HepG2 (cell line): ENCODE data around the gene CD72. TPM values are rescaled to one million over a fixed set of nuclear protein-coding genes. Genes with fewer than 3 reads are reported as not detected.

Source experiments
- ATF7-NPFF ChIP-seq: sonication (generic); formaldehyde crosslinking; IDR thresholded peaks from 2 replicates; pipeline ENCODE4 v1.8.1; 2023; ENCODE audit warnings: mild to moderate bottlenecking, low read depth, missing genetic modification reagents, moderate library complexity
- BCL6 ChIP-seq: IDR thresholded peaks from 2 replicates; pipeline ENCODE4 v1.6.1; 2016; ENCODE audit warnings: missing genetic modification reagents, missing compliant biosample characterization
- CBX1 ChIP-seq: IDR thresholded peaks from one replicate; pipeline ENCODE4 v1.6.1; 2016; ENCODE audit warnings: antibody characterized with exemption, low read depth
- DNMT3B ChIP-seq: conservative IDR thresholded peaks from 2 replicates; pipeline ENCODE4 v1.6.1; 2016; ENCODE audit warnings: missing biosample characterization, control low read depth
- DPF2 ChIP-seq: sonication (generic); formaldehyde crosslinking; IDR thresholded peaks from 2 replicates; pipeline ENCODE4 v1.4.0; 2020; ENCODE audit warnings: mild to moderate bottlenecking, low read depth, missing genetic modification reagents, borderline replicate concordance
- HNRNPK ChIP-seq: fragments of 200-400 bp; formaldehyde crosslinking; IDR thresholded peaks from 2 replicates; pipeline ENCODE4 v1.6.1; 2018; ENCODE audit warnings: low read length, low read depth, moderate library complexity, mild to moderate bottlenecking; ENCODE audit not compliant: poor library complexity, severe bottlenecking
- POLR2A ChIP-seq, 2 experiments: IDR thresholded peaks; 2 replicates each; pipeline ENCODE4 v1.6.1; 2011; ENCODE audit warnings: low read depth in 2 of 2, low read length in 2 of 2, mild to moderate bottlenecking in 1 of 2, moderate library complexity in 1 of 2; ENCODE audit not compliant: insufficient read depth in 1 of 2
- POLR2G ChIP-seq: fragments of 200-400 bp; formaldehyde crosslinking; IDR thresholded peaks from 2 replicates; pipeline ENCODE4 v1.6.1; 2018; ENCODE audit warnings: mild to moderate bottlenecking, low read depth, low read length, moderate library complexity
- SALL2 ChIP-seq: sonication (generic); formaldehyde crosslinking; IDR thresholded peaks from 2 replicates; pipeline ENCODE4 v1.8.1; 2023; ENCODE audit warnings: mild to moderate bottlenecking, missing genetic modification reagents, inconsistent platforms
- SOX6 ChIP-seq, 2 experiments: fragments of 450-650 bp in 1 of 2; sonication (generic) in 1 of 2; formaldehyde crosslinking in 1 of 2; IDR thresholded peaks; 2 replicates each; pipeline versions ENCODE4 v1.4.0 to v1.6.1; 2017 to 2020; ENCODE audit warnings: antibody characterized with exemption in 1 of 2, mild to moderate bottlenecking in 1 of 2, missing genetic modification reagents in 1 of 2
- SRSF9 ChIP-seq: fragments of 200-400 bp; formaldehyde crosslinking; IDR thresholded peaks from 2 replicates; pipeline ENCODE4 v1.6.1; 2018; ENCODE audit warnings: borderline replicate concordance, mild to moderate bottlenecking, low read depth, low read length; ENCODE audit not compliant: insufficient read depth, poor library complexity, severe bottlenecking
- STAG1 ChIP-seq: sonication (generic); formaldehyde crosslinking; IDR thresholded peaks from 2 replicates; pipeline ENCODE4 v1.4.0; 2020; ENCODE audit warnings: missing genetic modification reagents
- ZBTB20 ChIP-seq: sonication (generic); formaldehyde crosslinking; IDR thresholded peaks from 2 replicates; pipeline ENCODE4 v1.8.1; 2023; ENCODE audit warnings: missing genetic modification reagents, low read depth, mild to moderate bottlenecking, borderline replicate concordance
- ZBTB38 ChIP-seq: sonication (generic); formaldehyde crosslinking; IDR thresholded peaks from 2 replicates; pipeline ENCODE4 v1.5.1; 2020; ENCODE audit warnings: mild to moderate bottlenecking, missing genetic modification reagents
- ZFP1 ChIP-seq: IDR thresholded peaks from 2 replicates; pipeline ENCODE4 v1.6.1; 2016
- ZMYM3 ChIP-seq: sonication (generic); formaldehyde crosslinking; IDR thresholded peaks from 2 replicates; pipeline ENCODE4 v1.5.1; 2020; ENCODE audit warnings: mild to moderate bottlenecking, missing genetic modification reagents
- ZNF251 ChIP-seq: sonication (generic); formaldehyde crosslinking; IDR thresholded peaks from 2 replicates; pipeline ENCODE4 v1.9.0; 2021; ENCODE audit warnings: mild to moderate bottlenecking, missing genetic modification reagents
- ZNF296 ChIP-seq: sonication (generic); formaldehyde crosslinking; conservative IDR thresholded peaks from 2 replicates; pipeline ENCODE4 v1.5.0; 2020; ENCODE audit warnings: mild to moderate bottlenecking, missing genetic modification reagents
- ZNF350 ChIP-seq: sonication (generic); formaldehyde crosslinking; IDR thresholded peaks from 2 replicates; pipeline ENCODE4 v1.4.0; 2020; ENCODE audit warnings: mild to moderate bottlenecking, low read depth, missing genetic modification reagents, borderline replicate concordance
- ZNF605 ChIP-seq: sonication (generic); formaldehyde crosslinking; IDR thresholded peaks from 2 replicates; pipeline ENCODE4 v1.8.0; 2022; ENCODE audit warnings: mild to moderate bottlenecking, missing genetic modification reagents
- polyA plus RNA-seq, 8 experiments: library from polyadenylated mRNA; depleted of rRNA in 3 of 8; stranded (reverse) in 7 of 8; unstranded in 1 of 8; fragments of >200 nt; fragmentation: Illumina TruSeq in 4 of 8; extraction: Trizol in 4 of 8; gene quantifications; 2 replicates each; pipeline versions ENCODE4 v1.2.1 to v1.2.3, GENCODE V29; 2011 to 2016; ENCODE audit warnings: low read depth in 4 of 8, missing spikeins in 1 of 8, mixed read lengths in 1 of 8; ENCODE audit not compliant: insufficient read depth in 1 of 8
- total RNA-seq, 5 experiments: library from RNA; depleted of rRNA; stranded (reverse); fragments of >200 nt; fragmentation: Illumina TruSeq; extraction: Trizol; gene quantifications; 2 replicates each; pipeline ENCODE4 v1.2.3, GENCODE V29; 2016; ENCODE audit warnings: low read depth in 1 of 5
- TF ChIP-seq, protein P1 (sequence below): IDR thresholded peaks from 2 replicates; pipeline ENCODE4 v1.6.1; 2018; ENCODE audit warnings: missing genetic modification reagents, mild to moderate bottlenecking, missing compliant biosample characterization
- TF ChIP-seq, protein P2 (sequence below): sonication (generic); formaldehyde crosslinking; IDR thresholded peaks from 2 replicates; pipeline ENCODE4 v1.5.0; 2020; ENCODE audit warnings: mild to moderate bottlenecking, missing genetic modification reagents
- TF ChIP-seq, protein P3 (sequence below): sonication (generic); formaldehyde crosslinking; IDR thresholded peaks from 2 replicates; pipeline ENCODE4 v1.5.0; 2020; ENCODE audit warnings: missing genetic modification reagents
- TF ChIP-seq, protein P4 (sequence below): sonication (generic); formaldehyde crosslinking; IDR thresholded peaks from 2 replicates; pipeline ENCODE4 v1.8.1; 2023; ENCODE audit warnings: mild to moderate bottlenecking, missing genetic modification reagents, borderline replicate concordance
- TF ChIP-seq, protein P5 (sequence below): IDR thresholded peaks from 2 replicates; pipeline ENCODE4 v1.6.1; 2016

CD72 gene
- total and polyA plus RNA-seq, 2 of the 13 experiments (the other 11 are each of a cell fraction or from before 2014, with no cell fraction given): 0.18 to 1.1 TPM

DNA sequence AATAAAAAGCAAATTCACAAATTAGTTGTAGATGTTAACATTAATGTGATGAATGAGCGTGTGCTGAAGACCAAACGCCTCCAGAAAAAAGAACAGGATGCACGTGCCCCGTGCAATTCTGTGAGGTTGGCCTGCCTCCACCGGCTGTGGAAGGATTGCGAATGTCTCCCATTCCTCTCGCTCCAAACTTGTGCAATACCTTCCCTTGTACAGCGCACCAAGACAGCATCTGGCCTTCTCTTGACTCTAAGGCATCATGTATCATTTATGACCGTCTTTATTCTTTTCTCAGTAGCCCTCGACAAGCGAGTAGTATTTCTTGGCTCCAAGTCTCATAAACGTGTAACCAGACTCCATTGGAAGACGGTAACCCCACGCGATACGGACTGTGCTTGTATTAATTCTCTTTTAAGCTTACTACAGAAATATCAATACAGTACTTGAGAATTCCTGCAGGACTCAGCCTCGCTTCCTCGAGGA, 14.7 kb downstream of the CD72 start (continued):
- TF ChIP-seq POLR2G (no peak), ZBTB38 (CRISPR knock-in tag) (0 out of 2 replicates have a peak, but pooled peaks have one; percentile 2), SRSF9 (no peak), HNRNPK (no peak), ATF7-NPFF (no peak; the same call in 1 of the 2 replicates), ZNF296 (CRISPR knock-in tag) (0 out of 2 replicates have a peak, but pooled peaks have one; percentile 24), DPF2 (CRISPR knock-in tag) (no peak), ZNF605 (CRISPR knock-in tag) (no peak), SOX6 (IDR thresholded peaks at IDR 0.05) (no peak), SOX6 (CRISPR knock-in tag; IDR thresholded peaks at IDR 0.05) (no peak), ZBTB20 (CRISPR knock-in tag) (no peak), SALL2 (CRISPR knock-in tag) (no peak), ZNF350 (no peak), STAG1 (no peak), DNMT3B (peak; percentile 45; the same call in 1 of the 2 replicates), ZMYM3 (CRISPR knock-in tag) (no peak), CBX1 (no peak), ZFP1 (no peak; the same call in 1 of the 2 replicates), ZNF251 (no peak), BCL6 (CRISPR knock-in tag) (no peak), POLR2A (IDR thresholded peaks at IDR 0.05; ENCODE audit: insufficient read depth in 1 of 2, low read depth in 2 of 2, low read length in 2 of 2) (no peak)
- TF ChIP-seq, protein P1, sequence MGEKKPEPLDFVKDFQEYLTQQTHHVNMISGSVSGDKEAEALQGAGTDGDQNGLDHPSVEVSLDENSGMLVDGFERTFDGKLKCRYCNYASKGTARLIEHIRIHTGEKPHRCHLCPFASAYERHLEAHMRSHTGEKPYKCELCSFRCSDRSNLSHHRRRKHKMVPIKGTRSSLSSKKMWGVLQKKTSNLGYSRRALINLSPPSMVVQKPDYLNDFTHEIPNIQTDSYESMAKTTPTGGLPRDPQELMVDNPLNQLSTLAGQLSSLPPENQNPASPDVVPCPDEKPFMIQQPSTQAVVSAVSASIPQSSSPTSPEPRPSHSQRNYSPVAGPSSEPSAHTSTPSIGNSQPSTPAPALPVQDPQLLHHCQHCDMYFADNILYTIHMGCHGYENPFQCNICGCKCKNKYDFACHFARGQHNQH: no peak
- TF ChIP-seq, protein P2, sequence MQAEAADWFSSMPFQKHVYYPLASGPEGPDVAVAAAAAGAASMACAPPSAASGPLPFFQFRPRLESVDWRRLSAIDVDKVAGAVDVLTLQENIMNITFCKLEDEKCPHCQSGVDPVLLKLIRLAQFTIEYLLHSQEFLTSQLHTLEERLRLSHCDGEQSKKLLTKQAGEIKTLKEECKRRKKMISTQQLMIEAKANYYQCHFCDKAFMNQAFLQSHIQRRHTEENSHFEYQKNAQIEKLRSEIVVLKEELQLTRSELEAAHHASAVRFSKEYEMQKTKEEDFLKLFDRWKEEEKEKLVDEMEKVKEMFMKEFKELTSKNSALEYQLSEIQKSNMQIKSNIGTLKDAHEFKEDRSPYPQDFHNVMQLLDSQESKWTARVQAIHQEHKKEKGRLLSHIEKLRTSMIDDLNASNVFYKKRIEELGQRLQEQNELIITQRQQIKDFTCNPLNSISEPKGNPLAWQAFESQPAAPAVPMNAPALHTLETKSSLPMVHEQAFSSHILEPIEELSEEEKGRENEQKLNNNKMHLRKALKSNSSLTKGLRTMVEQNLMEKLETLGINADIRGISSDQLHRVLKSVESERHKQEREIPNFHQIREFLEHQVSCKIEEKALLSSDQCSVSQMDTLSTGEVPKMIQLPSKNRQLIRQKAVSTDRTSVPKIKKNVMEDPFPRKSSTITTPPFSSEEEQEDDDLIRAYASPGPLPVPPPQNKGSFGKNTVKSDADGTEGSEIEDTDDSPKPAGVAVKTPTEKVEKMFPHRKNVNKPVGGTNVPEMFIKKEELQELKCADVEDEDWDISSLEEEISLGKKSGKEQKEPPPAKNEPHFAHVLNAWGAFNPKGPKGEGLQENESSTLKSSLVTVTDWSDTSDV: no peak
- TF ChIP-seq, protein P3, sequence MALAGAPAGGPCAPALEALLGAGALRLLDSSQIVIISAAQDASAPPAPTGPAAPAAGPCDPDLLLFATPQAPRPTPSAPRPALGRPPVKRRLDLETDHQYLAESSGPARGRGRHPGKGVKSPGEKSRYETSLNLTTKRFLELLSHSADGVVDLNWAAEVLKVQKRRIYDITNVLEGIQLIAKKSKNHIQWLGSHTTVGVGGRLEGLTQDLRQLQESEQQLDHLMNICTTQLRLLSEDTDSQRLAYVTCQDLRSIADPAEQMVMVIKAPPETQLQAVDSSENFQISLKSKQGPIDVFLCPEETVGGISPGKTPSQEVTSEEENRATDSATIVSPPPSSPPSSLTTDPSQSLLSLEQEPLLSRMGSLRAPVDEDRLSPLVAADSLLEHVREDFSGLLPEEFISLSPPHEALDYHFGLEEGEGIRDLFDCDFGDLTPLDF: no peak
- TF ChIP-seq, protein P4, sequence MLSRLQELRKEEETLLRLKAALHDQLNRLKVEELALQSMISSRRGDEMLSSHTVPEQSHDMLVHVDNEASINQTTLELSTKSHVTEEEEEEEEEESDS: 0 out of 2 replicates have a peak, but pooled peaks have one; percentile 85
- TF ChIP-seq, protein P5, sequence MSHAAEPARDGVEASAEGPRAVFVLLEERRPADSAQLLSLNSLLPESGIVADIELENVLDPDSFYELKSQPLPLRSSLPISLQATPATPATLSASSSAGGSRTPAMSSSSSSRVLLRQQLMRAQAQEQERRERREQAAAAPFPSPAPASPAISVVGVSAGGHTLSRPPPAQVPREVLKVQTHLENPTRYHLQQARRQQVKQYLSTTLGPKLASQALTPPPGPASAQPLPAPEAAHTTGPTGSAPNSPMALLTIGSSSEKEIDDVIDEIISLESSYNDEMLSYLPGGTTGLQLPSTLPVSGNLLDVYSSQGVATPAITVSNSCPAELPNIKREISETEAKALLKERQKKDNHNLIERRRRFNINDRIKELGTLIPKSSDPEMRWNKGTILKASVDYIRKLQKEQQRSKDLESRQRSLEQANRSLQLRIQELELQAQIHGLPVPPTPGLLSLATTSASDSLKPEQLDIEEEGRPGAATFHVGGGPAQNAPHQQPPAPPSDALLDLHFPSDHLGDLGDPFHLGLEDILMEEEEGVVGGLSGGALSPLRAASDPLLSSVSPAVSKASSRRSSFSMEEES (CRISPR knock-in tag): no peak
